A549 (cell line): ENCODE measurements around the gene KCNAB3. TPM values are rescaled to one million over a fixed set of nuclear protein-coding genes. Genes with fewer than 3 reads are reported as not detected.

ENCODE experiments used
- ATAC-seq, 2 experiments: fragments of 200-7000 bp in 1 of 2; fragments of >200 bp in 1 of 2; cut with Nextera tagmentation in 1 of 2; cut with Tn5 transposase in 1 of 2; 3 replicates each; pipeline versions ENCODE4 v1.8.0 to v1.9.1; 2018 to 2020; ENCODE audit warnings: mild to moderate bottlenecking in 1 of 2, moderate library complexity in 1 of 2
- CTCF ChIA-PET: fragments of 300-600 bp; sonication (Branson Sonifier 250); formaldehyde crosslinking; extraction: SDS; loops from one replicate; lab custom pipeline; 2021; ENCODE audit warnings: antibody characterized with exemption, inconsistent platforms; lab: Yijun Ruan, JAX
- POLR2A ChIA-PET: fragments of 350-600 bp; formaldehyde crosslinking; extraction: SDS; loops from one replicate; lab custom pipeline; 2021; ENCODE audit warnings: antibody characterized with exemption, inconsistent platforms; lab: Yijun Ruan, JAX
- DNase-seq, 2 experiments: peaks; one replicate each; pipeline versions ENCODE4 v3.0.0 to v3.0.0-alpha.2; 2011 to 2016; ENCODE audit warnings: low read depth in 1 of 2, low spot score in 1 of 2
- FAIRE-seq: peaks from 2 replicates; lab custom pipeline; 2011; peaks lifted over from hg19 to GRCh38; lab: Jason Lieb, UNC
- H3K27ac ChIP-seq, 2 experiments: fragments of >200 bp; sonication (Bioruptor Twin); formaldehyde crosslinking; 3 replicates each; pipeline ENCODE4 v1.5.1; 2016 to 2017
- H3K4me1 ChIP-seq: fragments of >200 bp; sonication (Bioruptor Twin); formaldehyde crosslinking; 3 replicates; pipeline ENCODE4 v1.6.1; 2016
- H3K4me2 ChIP-seq: fragments of >200 bp; sonication (Bioruptor Twin); formaldehyde crosslinking; 3 replicates; pipeline ENCODE4 v1.6.1; 2016
- H3K4me3 ChIP-seq: fragments of >200 bp; sonication (Bioruptor Twin); formaldehyde crosslinking; 3 replicates; pipeline ENCODE4 v1.5.1; 2016
- H3K9me3 ChIP-seq: fragments of >200 bp; sonication (Bioruptor Twin); formaldehyde crosslinking; 3 replicates; pipeline ENCODE4 v1.6.1; 2016
- CEBPB ChIP-seq, 2 experiments: fragments of >200 bp in 1 of 2; sonication (Bioruptor Twin) in 1 of 2; formaldehyde crosslinking in 1 of 2; IDR thresholded peaks; 2 replicates each; pipeline ENCODE4 v1.6.1; 2012 to 2016
- CHD2 ChIP-seq: fragments of 150-350 bp; IDR thresholded peaks from 2 replicates; pipeline ENCODE4 v1.6.1; 2014; ENCODE audit warnings: low read length; ENCODE audit not compliant: partially characterized antibody
- EHF ChIP-seq: fragments of 250-450 bp; sonication (Bioruptor Pico); IDR thresholded peaks from 2 replicates; pipeline ENCODE4 v1.5.0; 2020; ENCODE audit warnings: mild to moderate bottlenecking
- EP300 ChIP-seq, 2 experiments: fragments of >200 bp; sonication (Bioruptor Twin); formaldehyde crosslinking; IDR thresholded peaks; 2 replicates in 1 of 2; 3 replicates in 1 of 2; pipeline ENCODE4 v1.6.1; 2016 to 2017
- GATA3 ChIP-seq: IDR thresholded peaks from 2 replicates; pipeline ENCODE4 v1.6.1; 2012; ENCODE audit warnings: borderline replicate concordance
- HEYL ChIP-seq: fragments of 250-450 bp; sonication (Bioruptor Pico); IDR thresholded peaks from 2 replicates; pipeline ENCODE4 v1.8.0; 2021; ENCODE audit warnings: mild to moderate bottlenecking, moderate library complexity
- HOXA7 ChIP-seq: fragments of 250-450 bp; sonication (Bioruptor Pico); IDR thresholded peaks from 2 replicates; pipeline ENCODE4 v1.5.0; 2020; ENCODE audit warnings: mild to moderate bottlenecking, moderate library complexity
- JUN ChIP-seq, 2 experiments: fragments of >200 bp; sonication (Bioruptor Twin); formaldehyde crosslinking; IDR thresholded peaks; 2 replicates in 1 of 2; 3 replicates in 1 of 2; pipeline ENCODE4 v1.6.1; 2016 to 2017
- JUNB ChIP-seq: fragments of >200 bp; sonication (Bioruptor Twin); formaldehyde crosslinking; IDR thresholded peaks from 2 replicates; pipeline ENCODE4 v1.6.1; 2016
- KDM5A ChIP-seq: fragments of 200-600 bp; sonication (generic); IDR thresholded peaks from 2 replicates; pipeline ENCODE4 v1.6.1; 2016; ENCODE audit warnings: antibody characterized with exemption, mild to moderate bottlenecking
- MAZ ChIP-seq: fragments of 150-350 bp; IDR thresholded peaks from 2 replicates; pipeline ENCODE4 v1.6.1; 2014; ENCODE audit warnings: antibody characterized with exemption, low read depth, low read length, borderline replicate concordance
- NR3C1 ChIP-seq: fragments of >200 bp; sonication (Bioruptor Twin); formaldehyde crosslinking; IDR thresholded peaks from 3 replicates; pipeline ENCODE4 v1.6.1; 2017
- PHF8 ChIP-seq: fragments of 200-600 bp; sonication (generic); IDR thresholded peaks from 2 replicates; pipeline ENCODE4 v1.6.1; 2016; ENCODE audit warnings: low read depth, mild to moderate bottlenecking, antibody characterized with exemption, moderate library complexity, borderline replicate concordance
- RAD21 ChIP-seq, 2 experiments: fragments of >200 bp in 1 of 2; sonication (Bioruptor Twin) in 1 of 2; formaldehyde crosslinking in 1 of 2; IDR thresholded peaks in 1 of 2; conservative IDR thresholded peaks in 1 of 2; 2 replicates in 1 of 2; 3 replicates in 1 of 2; pipeline ENCODE4 v1.6.1; 2012 to 2018; ENCODE audit warnings: inconsistent platforms in 1 of 2
- RCOR1 ChIP-seq: fragments of 150-350 bp; IDR thresholded peaks from 2 replicates; pipeline ENCODE4 v1.6.1; 2014; ENCODE audit warnings: antibody characterized with exemption, low read length, low read depth
- SMC3 ChIP-seq: fragments of >200 bp; sonication (Bioruptor Twin); formaldehyde crosslinking; IDR thresholded peaks from 3 replicates; pipeline ENCODE4 v1.6.1; 2018; ENCODE audit warnings: inconsistent platforms
- TFCP2L1 ChIP-seq: fragments of 250-450 bp; sonication (Bioruptor Pico); IDR thresholded peaks from 2 replicates; pipeline ENCODE4 v1.5.0; 2021; ENCODE audit warnings: mild to moderate bottlenecking
- ZFP36 ChIP-seq: fragments of 450-650 bp; IDR thresholded peaks from 2 replicates; pipeline ENCODE4 v1.6.1; 2014; ENCODE audit warnings: borderline replicate concordance; ENCODE audit not compliant: partially characterized antibody
- WGBS: methylation state at CpG from one replicate; pipeline ENCODE4 v1.1.6; 2017; ENCODE audit errors: missing lambda C conversion rate; 5-methylcytosine and 5-hydroxymethylcytosine counted together
- polyA plus RNA-seq, 4 experiments: library from polyadenylated mRNA; depleted of rRNA in 3 of 4; stranded (reverse); fragments of >200 nt; fragmentation: RNase III in 1 of 4; extraction: RNeasy Plus Mini Kit Qiagen cat#74134 plus additional on column Dnase treatment in 1 of 4; gene quantifications; 2 replicates in 3 of 4; 3 replicates in 1 of 4; pipeline ENCODE4 v1.2.3, GENCODE V29; 2011 to 2017
- TF ChIP-seq, protein P1 (sequence below): IDR thresholded peaks from 2 replicates; pipeline ENCODE4 v1.6.1; 2012
- TF ChIP-seq, protein P2 (sequence below): fragments of 250-450 bp; sonication (Bioruptor Pico); IDR thresholded peaks from 2 replicates; pipeline ENCODE4 v1.5.0; 2021; ENCODE audit warnings: mild to moderate bottlenecking, moderate library complexity, borderline replicate concordance
- TF ChIP-seq, protein P3 (sequence below): IDR thresholded peaks from 2 replicates; pipeline ENCODE4 v1.6.1; 2012
- TF ChIP-seq, protein P4 (sequence below): fragments of 250-450 bp; sonication (Bioruptor Pico); IDR thresholded peaks from 2 replicates; pipeline ENCODE4 v1.5.0; 2020; ENCODE audit warnings: low read depth, mild to moderate bottlenecking, moderate library complexity

Gene KCNAB3
- polyA plus RNA-seq, 2 of the 4 experiments (the other 2 are of a cell fraction), result 2.7 to 3.2 TPM

DNA sequence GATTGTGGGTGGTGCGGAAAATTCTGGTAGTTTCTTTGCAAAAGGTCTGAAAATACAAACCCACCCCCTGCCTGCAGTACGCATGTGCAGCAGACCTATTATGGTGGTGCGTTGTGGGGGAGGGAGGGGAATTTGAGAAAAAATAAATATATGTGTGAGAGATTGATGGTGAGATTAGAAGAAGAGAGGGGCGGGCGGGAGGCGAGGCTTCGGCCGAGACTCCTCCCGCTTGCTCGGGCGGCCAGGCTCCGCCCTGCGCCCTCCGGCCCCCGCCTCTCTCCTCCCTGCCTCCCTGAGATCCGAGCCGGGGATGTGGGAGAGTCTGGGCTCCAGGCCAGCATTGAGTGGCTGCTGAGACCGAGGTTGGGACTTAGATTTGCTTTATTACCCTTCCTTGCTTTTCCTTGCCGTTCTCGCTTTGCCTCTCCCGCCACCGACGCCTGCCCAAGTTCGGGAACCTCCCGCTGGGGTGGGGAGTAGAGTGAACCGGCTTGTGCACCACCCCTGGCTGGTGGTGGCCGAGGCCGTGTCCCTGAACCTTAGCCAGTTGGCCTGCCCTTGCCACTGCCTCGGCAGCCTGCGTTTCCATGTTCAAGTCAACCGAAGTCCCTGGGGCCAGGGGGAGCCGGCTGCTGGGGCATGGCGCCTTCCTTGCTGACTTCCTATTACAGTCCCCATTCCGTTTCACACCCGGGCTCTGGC lies 42.0 kb downstream of the KCNAB3 start (continued):
- no peak for TF ChIP-seq SMC3
- no peak for TF ChIP-seq HOXA7 (CRISPR knock-in tag)
- no peak for TF ChIP-seq EHF
- TF ChIP-seq GATA3, result peak; percentile 96
- TF ChIP-seq ZFP36, result no peak
- TF ChIP-seq TFCP2L1 (CRISPR knock-in tag), result no peak
- no peak; the same call in 1 of the 2 replicates for TF ChIP-seq PHF8
- TF ChIP-seq RCOR1, result no peak
- TF ChIP-seq NR3C1, result no peak
- no peak for TF ChIP-seq JUNB
- peak in 1 of 2 experiments; percentile 3; a peak in 1 of 4 replicates for TF ChIP-seq CEBPB (IDR thresholded peaks at IDR 0.05)
- TF ChIP-seq MAZ, result no peak
- TF ChIP-seq, protein P1, sequence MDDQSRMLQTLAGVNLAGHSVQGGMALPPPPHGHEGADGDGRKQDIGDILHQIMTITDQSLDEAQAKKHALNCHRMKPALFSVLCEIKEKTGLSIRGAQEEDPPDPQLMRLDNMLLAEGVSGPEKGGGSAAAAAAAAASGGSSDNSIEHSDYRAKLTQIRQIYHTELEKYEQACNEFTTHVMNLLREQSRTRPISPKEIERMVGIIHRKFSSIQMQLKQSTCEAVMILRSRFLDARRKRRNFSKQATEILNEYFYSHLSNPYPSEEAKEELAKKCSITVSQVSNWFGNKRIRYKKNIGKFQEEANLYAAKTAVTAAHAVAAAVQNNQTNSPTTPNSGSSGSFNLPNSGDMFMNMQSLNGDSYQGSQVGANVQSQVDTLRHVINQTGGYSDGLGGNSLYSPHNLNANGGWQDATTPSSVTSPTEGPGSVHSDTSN, result no peak
- TF ChIP-seq JUN (IDR thresholded peaks at IDR 0.05), result peak in 1 of 2 experiments; percentile 66; a peak in 2 of 5 replicates
- TF ChIP-seq, protein P2, sequence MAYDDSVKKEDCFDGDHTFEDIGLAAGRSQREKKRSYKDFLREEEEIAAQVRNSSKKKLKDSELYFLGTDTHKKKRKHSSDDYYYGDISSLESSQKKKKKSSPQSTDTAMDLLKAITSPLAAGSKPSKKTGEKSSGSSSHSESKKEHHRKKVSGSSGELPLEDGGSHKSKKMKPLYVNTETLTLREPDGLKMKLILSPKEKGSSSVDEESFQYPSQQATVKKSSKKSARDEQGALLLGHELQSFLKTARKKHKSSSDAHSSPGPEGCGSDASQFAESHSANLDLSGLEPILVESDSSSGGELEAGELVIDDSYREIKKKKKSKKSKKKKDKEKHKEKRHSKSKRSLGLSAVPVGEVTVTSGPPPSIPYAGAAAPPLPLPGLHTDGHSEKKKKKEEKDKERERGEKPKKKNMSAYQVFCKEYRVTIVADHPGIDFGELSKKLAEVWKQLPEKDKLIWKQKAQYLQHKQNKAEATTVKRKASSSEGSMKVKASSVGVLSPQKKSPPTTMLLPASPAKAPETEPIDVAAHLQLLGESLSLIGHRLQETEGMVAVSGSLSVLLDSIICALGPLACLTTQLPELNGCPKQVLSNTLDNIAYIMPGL (CRISPR knock-in tag), result no peak
- no peak for TF ChIP-seq HEYL (CRISPR knock-in tag)
- TF ChIP-seq, protein P3, sequence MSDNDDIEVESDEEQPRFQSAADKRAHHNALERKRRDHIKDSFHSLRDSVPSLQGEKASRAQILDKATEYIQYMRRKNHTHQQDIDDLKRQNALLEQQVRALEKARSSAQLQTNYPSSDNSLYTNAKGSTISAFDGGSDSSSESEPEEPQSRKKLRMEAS, result peak; percentile 63
- no peak for TF ChIP-seq KDM5A
- TF ChIP-seq, all 56 proteins: peak for 8

DNA sequence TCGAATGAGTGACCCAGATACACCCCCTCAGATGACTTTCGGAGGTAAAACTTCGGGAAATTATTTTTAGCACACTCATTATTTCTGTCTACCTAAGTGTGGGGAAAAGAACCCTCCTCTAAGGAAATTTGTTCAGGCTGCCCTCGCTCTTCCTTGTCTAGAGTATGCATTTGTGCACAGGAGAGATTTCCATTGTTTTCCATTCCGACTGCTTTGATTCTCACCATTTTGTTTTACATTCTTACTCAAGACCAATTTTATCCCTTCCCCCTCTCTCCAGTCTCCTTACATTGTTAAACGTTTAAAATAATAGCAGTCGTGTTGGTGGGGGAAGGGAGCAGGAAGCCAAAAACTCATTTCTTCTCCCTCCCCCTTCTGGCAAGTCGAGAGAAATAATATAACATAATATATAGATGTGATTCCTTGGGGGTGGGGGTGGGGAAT lies 42.6 kb downstream of the KCNAB3 start:
- ATAC-seq, result peak; percentile 4 to 14; a peak in 5 of 6 replicates
- TF ChIP-seq JUNB, result no peak
- TF ChIP-seq RAD21 (conservative IDR thresholded peaks at IDR 0.05 in 1 of 2, IDR thresholded peaks at IDR 0.05 in 1 of 2), result 0 out of 5 replicates have a peak, but pooled peaks of 1 of the 2 experiments have one; percentile 2
- no peak for TF ChIP-seq EP300 (IDR thresholded peaks at IDR 0.05)
- TF ChIP-seq CHD2, result peak; percentile 75
- TF ChIP-seq, protein P4, sequence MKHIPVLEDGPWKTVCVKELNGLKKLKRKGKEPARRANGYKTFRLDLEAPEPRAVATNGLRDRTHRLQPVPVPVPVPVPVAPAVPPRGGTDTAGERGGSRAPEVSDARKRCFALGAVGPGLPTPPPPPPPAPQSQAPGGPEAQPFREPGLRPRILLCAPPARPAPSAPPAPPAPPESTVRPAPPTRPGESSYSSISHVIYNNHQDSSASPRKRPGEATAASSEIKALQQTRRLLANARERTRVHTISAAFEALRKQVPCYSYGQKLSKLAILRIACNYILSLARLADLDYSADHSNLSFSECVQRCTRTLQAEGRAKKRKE, result 0 out of 2 replicates have a peak, but pooled peaks have one; percentile 21
- TF ChIP-seq HOXA7 (CRISPR knock-in tag), result 0 out of 2 replicates have a peak, but pooled peaks have one; percentile 83
- TF ChIP-seq, all 56 proteins: peak for 4

More for the DNA sequence above, 42.6 kb downstream of the KCNAB3 start:
- ChIA-PET CTCF (interaction anchor here (1.3 to 1.4 kb wide), 2 partner anchors 14 to 26 kb away, joined by 3 to 5 read pairs; no protein-coding TSS in a partner anchor), POLR2A (no interaction called here)
- Histone ChIP-seq H3K9me3 (no peaks in the 10 kb centered on the region), H3K4me2 (peak overlapping the region; percentile 92), H3K4me3 (peak overlapping the region; percentile 70), H3K27ac (peak overlapping the region; percentile 98), H3K4me1 (peaks cover 38% of the 10 kb centered on the region)
- FAIRE-seq (no peak), DNase-seq (no peak)
- 3% methylated on average over 8 of the region's 8 CpGs for WGBS
